ENCODE results near the gene UBAP1L.

DNA sequence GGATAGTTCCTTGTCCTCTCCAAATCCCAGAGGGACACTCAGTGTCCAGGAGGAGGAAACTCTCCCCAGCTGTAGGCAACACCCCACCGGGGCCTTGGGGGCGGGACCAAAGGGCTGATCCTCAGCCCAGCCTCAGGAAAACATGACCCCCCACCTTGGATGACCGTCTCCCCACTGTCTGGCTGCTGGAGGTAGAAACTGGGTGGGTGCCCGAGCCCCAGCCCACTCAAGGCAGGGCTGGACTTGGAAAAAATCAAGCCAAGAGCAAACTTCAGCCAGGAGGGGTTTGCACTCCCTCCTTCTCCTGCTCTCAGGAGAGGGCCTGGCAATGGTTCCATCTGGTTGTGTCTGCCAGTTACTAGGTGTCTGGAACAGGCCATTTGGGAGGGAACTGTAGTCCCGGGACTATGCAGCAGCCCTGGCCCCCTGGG lies 43.6 kb downstream of the UBAP1L start:
- TF ChIP-seq, protein P1, sequence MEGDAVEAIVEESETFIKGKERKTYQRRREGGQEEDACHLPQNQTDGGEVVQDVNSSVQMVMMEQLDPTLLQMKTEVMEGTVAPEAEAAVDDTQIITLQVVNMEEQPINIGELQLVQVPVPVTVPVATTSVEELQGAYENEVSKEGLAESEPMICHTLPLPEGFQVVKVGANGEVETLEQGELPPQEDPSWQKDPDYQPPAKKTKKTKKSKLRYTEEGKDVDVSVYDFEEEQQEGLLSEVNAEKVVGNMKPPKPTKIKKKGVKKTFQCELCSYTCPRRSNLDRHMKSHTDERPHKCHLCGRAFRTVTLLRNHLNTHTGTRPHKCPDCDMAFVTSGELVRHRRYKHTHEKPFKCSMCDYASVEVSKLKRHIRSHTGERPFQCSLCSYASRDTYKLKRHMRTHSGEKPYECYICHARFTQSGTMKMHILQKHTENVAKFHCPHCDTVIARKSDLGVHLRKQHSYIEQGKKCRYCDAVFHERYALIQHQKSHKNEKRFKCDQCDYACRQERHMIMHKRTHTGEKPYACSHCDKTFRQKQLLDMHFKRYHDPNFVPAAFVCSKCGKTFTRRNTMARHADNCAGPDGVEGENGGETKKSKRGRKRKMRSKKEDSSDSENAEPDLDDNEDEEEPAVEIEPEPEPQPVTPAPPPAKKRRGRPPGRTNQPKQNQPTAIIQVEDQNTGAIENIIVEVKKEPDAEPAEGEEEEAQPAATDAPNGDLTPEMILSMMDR (IDR thresholded peaks at IDR 0.05 in 8 of 11, conservative IDR thresholded peaks at IDR 0.05 in 3 of 11): no peak
- TF ChIP-seq POLR2A (IDR thresholded peaks at IDR 0.05): no peak
